GM06990 (cell line): ENCODE results near the gene BCL11B.

ENCODE experiments used
- DNase-seq: peaks from one replicate; pipeline ENCODE4 v3.0.0-alpha.2; 2011; ENCODE audit not compliant: insufficient read length; ENCODE audit errors: extremely low read depth
- H3K27me3 ChIP-seq: replicated peaks from 2 replicates; pipeline ENCODE4 v1.6.0; 2011; ENCODE audit warnings: low read length; ENCODE audit not compliant: control insufficient read depth, insufficient read depth
- H3K36me3 ChIP-seq: 2 replicates; pipeline ENCODE4 v1.5.1; 2011; ENCODE audit warnings: low read length; ENCODE audit not compliant: control insufficient read depth, insufficient read depth
- H3K4me3 ChIP-seq: replicated peaks from 2 replicates; pipeline ENCODE4 v1.5.1; 2011; ENCODE audit warnings: low read depth, mild to moderate bottlenecking, control low read depth, low read length
- TF ChIP-seq, protein P1 (sequence below): IDR thresholded peaks from 2 replicates; pipeline ENCODE4 v1.5.1; 2011; ENCODE audit warnings: low read length, control low read depth, mild to moderate bottlenecking, inconsistent platforms; ENCODE audit not compliant: insufficient read depth, poor library complexity, severe bottlenecking

Gene BCL11B

DNA sequence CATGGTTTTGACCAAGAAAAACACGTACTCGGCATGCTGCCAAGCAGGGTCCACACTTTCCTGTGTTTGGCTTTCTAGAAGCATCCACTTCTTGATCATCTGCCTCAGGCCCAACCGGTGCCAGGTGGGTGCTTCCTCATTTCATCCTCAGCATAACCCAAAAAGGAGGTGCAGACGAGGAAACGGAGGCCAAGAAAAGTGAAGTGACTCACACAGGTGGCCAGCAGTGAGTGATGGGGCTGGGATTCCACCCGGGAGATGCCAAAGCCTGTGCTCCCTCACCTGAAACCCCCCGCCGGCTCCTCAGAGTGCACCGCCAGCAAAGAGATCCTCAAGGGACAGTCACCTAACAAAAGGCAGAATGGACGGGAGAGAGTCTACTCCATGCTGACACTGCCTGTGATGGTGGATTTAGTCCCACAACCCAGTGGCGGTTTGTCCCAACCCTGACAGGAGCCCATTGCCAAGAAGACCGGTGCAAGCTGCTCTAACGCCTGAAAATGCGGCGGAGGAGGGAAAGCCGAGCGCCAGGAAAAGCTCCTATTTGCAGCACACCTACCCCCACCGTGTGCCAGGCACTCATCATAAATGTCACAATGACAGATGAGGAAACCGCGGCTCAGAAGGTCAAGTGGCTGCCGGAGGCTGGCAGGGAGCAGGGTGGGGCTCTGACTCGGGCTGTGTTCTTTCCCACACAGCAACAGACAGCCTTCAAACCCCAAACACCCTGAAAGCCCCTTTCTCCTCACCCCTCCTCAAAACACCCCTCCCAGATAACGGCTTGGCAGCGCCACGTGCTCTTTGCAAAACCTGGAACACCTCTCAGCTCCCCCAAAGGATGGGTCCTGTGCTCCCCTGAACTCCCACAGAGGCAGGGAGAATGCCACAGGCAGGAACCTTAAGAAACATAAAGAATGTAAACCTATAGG, 18.8 kb downstream of the BCL11B start:
- no peak for DNase-seq
- no peaks in the 10 kb centered on the region for H3K36me3 ChIP-seq
- TF ChIP-seq, protein P1, sequence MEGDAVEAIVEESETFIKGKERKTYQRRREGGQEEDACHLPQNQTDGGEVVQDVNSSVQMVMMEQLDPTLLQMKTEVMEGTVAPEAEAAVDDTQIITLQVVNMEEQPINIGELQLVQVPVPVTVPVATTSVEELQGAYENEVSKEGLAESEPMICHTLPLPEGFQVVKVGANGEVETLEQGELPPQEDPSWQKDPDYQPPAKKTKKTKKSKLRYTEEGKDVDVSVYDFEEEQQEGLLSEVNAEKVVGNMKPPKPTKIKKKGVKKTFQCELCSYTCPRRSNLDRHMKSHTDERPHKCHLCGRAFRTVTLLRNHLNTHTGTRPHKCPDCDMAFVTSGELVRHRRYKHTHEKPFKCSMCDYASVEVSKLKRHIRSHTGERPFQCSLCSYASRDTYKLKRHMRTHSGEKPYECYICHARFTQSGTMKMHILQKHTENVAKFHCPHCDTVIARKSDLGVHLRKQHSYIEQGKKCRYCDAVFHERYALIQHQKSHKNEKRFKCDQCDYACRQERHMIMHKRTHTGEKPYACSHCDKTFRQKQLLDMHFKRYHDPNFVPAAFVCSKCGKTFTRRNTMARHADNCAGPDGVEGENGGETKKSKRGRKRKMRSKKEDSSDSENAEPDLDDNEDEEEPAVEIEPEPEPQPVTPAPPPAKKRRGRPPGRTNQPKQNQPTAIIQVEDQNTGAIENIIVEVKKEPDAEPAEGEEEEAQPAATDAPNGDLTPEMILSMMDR, result no peak

GRCh38 chr14:99252443-99252939, 19.5 kb downstream of the BCL11B start:
- no peaks in the 10 kb centered on the region for H3K36me3 ChIP-seq
- no peaks in the 10 kb centered on the region; the same call in 1 of the 2 replicates for H3K27me3 ChIP-seq
- H3K4me3 ChIP-seq, result no peak overlapping the region
- TF ChIP-seq, protein P1, result no peak
- no peak for DNase-seq

More for the DNA sequence above, 18.8 kb downstream of the BCL11B start:
- no peak overlapping the region for H3K4me3 ChIP-seq
- no peaks in the 10 kb centered on the region; the same call in 1 of the 2 replicates for H3K27me3 ChIP-seq

GRCh38 chr14:99251721-99252120, 20.3 kb downstream of the BCL11B start:
- H3K4me3 ChIP-seq, result no peak overlapping the region
- TF ChIP-seq, protein P1, result no peak
- no peaks in the 10 kb centered on the region; the same call in 1 of the 2 replicates for H3K27me3 ChIP-seq
- H3K36me3 ChIP-seq, result no peaks in the 10 kb centered on the region
- DNase-seq, result no peak

DNA sequence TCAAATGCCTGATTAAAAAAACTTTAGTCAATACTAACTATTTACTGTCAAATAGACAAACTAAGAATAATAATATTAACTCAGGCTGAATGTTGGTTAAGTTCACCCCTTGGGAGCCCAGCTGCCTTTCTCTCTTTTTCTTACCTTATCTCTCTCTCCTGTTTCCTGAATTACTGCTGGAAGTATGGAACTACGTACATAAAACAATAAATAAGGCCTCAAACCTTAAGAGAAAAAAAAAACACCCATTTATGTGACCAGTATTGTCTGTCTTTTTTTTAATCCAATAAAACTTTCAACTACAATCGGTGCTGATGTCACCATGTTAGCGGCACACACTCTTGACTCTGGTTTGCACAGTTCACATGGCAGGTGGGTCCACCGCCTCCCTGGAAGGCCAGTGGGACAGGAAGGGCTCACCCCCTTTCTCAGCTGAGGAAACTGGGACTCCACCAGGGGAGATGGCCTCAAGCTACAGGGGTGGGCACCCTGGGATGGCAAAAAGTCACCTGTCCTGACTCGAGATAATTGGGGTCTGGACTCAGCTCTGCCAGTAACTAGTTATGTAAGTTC, 21.3 kb downstream of the BCL11B start:
- Histone ChIP-seq H3K36me3 (no peaks in the 10 kb centered on the region), H3K4me3 (no peak overlapping the region), H3K27me3 (no peaks in the 10 kb centered on the region; the same call in 1 of the 2 replicates)
- DNase-seq, result no peak
- TF ChIP-seq, protein P1, result no peak

GRCh38 chr14:99249389-99249788, 22.6 kb downstream of the BCL11B start:
- no peaks in the 10 kb centered on the region; the same call in 1 of the 2 replicates for H3K27me3 ChIP-seq
- DNase-seq, result no peak
- no peak overlapping the region for H3K4me3 ChIP-seq
- TF ChIP-seq, protein P1, result no peak
- no peaks in the 10 kb centered on the region for H3K36me3 ChIP-seq
